Stimulated activated CD8-positive, alpha-beta memory T cell treated with anti-CD3 and anti-CD28 coated beads, Interleukin-15, amount 100 ng/mL, for 1 hour (primary cell): ENCODE data around the gene ZKSCAN2.

Experiments
- DNase-seq: peaks from one replicate; pipeline ENCODE4 v3.0.0-alpha.2; 2020; ENCODE audit warnings: low read depth

ZKSCAN2 gene

GRCh38 chr16:25257470-25257955, at the start of gene ZKSCAN2:
TSS of gene ZKSCAN2 (minus strand) at chr16:25257845. CDS start at chr16:25257127, 718 bp downstream.
- DNase-seq, result peak; percentile 47

GRCh38 chr16:25299792-25300590, 42.3 kb upstream of the ZKSCAN2 start:
- no peak for DNase-seq

- DNase-seq, result no peak
Measured at GRCh38 chr16:25298165-25298872, 40.7 kb upstream of the ZKSCAN2 start.

GRCh38 chr16:25297151-25297787, 39.6 kb upstream of the ZKSCAN2 start:
- DNase-seq, result no peak

- DNase-seq, result no peak
Measured at GRCh38 chr16:25291580-25291979, 33.9 kb upstream of the ZKSCAN2 start.

GRCh38 chr16:25289466-25289865, 31.8 kb upstream of the ZKSCAN2 start:
- DNase-seq, result no peak

GRCh38 chr16:25279491-25279890, 21.8 kb upstream of the ZKSCAN2 start:
- no peak for DNase-seq

- no peak for DNase-seq
Measured at GRCh38 chr16:25271421-25271820, 13.8 kb upstream of the ZKSCAN2 start.

- DNase-seq, result no peak
Measured at GRCh38 chr16:25270577-25270976, 12.9 kb upstream of the ZKSCAN2 start.

GRCh38 chr16:25269879-25270278, 12.2 kb upstream of the ZKSCAN2 start:
- DNase-seq, result no peak

- DNase-seq, result no peak
Measured at GRCh38 chr16:25265968-25266367, 8.3 kb upstream of the ZKSCAN2 start.

GRCh38 chr16:25264597-25264996, 7.0 kb upstream of the ZKSCAN2 start:
- DNase-seq, result no peak

GRCh38 chr16:25260416-25260815, 2.8 kb upstream of the ZKSCAN2 start:
- DNase-seq, result no peak

- no peak for DNase-seq
Measured at GRCh38 chr16:25258861-25259179, 1.2 kb upstream of the ZKSCAN2 start.

- DNase-seq, result peak; percentile 44
Measured at GRCh38 chr16:25257956-25258860, 563 bp upstream of the ZKSCAN2 start.

- no peak for DNase-seq
Measured at GRCh38 chr16:25256695-25257469, 763 bp downstream of the ZKSCAN2 start.

- DNase-seq, result no peak
Measured at GRCh38 chr16:25253322-25253721, 4.3 kb downstream of the ZKSCAN2 start.

- no peak for DNase-seq
Measured at GRCh38 chr16:25250467-25250866, 7.2 kb downstream of the ZKSCAN2 start.

- no peak for DNase-seq
Measured at GRCh38 chr16:25235991-25236390, 21.7 kb downstream of the ZKSCAN2 start.

GRCh38 chr16:25228372-25228771, 29.3 kb downstream of the ZKSCAN2 start:
- no peak for DNase-seq

- DNase-seq, result no peak
Measured at GRCh38 chr16:25224731-25225319, 32.8 kb downstream of the ZKSCAN2 start.
